NB4 (cell line): Measurements from ENCODE around the gene IFNW1.

Experiments
- MAX ChIP-seq: IDR thresholded peaks from 2 replicates; pipeline ENCODE4 v1.6.1; 2011; ENCODE audit warnings: low read depth, low read length
- MYC ChIP-seq: IDR thresholded peaks from 2 replicates; pipeline ENCODE4 v1.6.1; 2011; ENCODE audit warnings: low read depth, low read length
- POLR2A ChIP-seq: IDR thresholded peaks from 2 replicates; pipeline ENCODE4 v1.6.1; 2011; ENCODE audit warnings: mild to moderate bottlenecking; ENCODE audit not compliant: insufficient read length; ENCODE audit errors: extremely low read depth

- TF ChIP-seq MAX (no peak), MYC (no peak), POLR2A (no peak)
Observed at GRCh38 chr9:21097817-21098216, 43.8 kb downstream of the IFNW1 start.
